HCT116 (cell line): ENCODE data around the gene PDE6G. TPM values are rescaled to one million over a fixed set of nuclear protein-coding genes. Genes with fewer than 3 reads are reported as not detected.

ENCODE experiments used
- ATAC-seq: fragments of 200-7000 bp; cut with Tn5 transposase; 2 replicates; pipeline ENCODE4 v1.9.1; 2020; ENCODE audit warnings: mild to moderate bottlenecking, moderate library complexity
- BruUV-seq: library from RNA; stranded (reverse); fragments of 400-500 nt; replicated peaks from 2 replicates; lab custom pipeline; 2021; lab: Mats Ljungman, UMichigan
- CTCF ChIA-PET: fragments of 300-600 bp; sonication (Branson Sonifier 250); formaldehyde crosslinking; loops from one replicate; lab custom pipeline; 2021; ENCODE audit warnings: antibody characterized with exemption; lab: Charles Lee
- POLR2A ChIA-PET: fragments of 300-600, 350-600 bp; sonication (Branson Sonifier 250); formaldehyde crosslinking; loops from one replicate; lab custom pipeline; 2021; ENCODE audit warnings: antibody characterized with exemption; lab: Charles Lee
- RAD21 ChIA-PET, 2 experiments: fragments of 300-600 bp; sonication (Branson Sonifier 250); formaldehyde crosslinking; loops; one replicate each; lab custom pipeline; 2023; ENCODE audit warnings: low total read pairs in 2 of 2; ENCODE audit not compliant: uncharacterized antibody in 2 of 2, unreplicated experiment in 2 of 2, low non-redundant PET in 1 of 2; lab: Charles Lee
- DNase-seq: peaks from one replicate; pipeline ENCODE4 v3.0.0-alpha.2; 2010; ENCODE audit warnings: low read depth, low spot score
- H2AFZ ChIP-seq: fragments of 200-600 bp; shearing (Covaris generic), sonication (generic); 2 replicates; pipeline ENCODE4 v1.6.1; 2017; ENCODE audit warnings: low read depth, mixed run types, mixed read lengths, antibody characterized with exemption, low read length; ENCODE audit not compliant: poor library complexity, severe bottlenecking
- H3K27ac ChIP-seq: 2 replicates; pipeline ENCODE4 v1.5.1; 2012; ENCODE audit warnings: low read depth, low read length
- H3K27me3 ChIP-seq: fragments of 200-600 bp; sonication (generic); 2 replicates; pipeline ENCODE4 v1.6.1; 2016; ENCODE audit warnings: mixed run types, low read length, mixed read lengths; ENCODE audit not compliant: insufficient read depth
- H3K36me3 ChIP-seq, 2 experiments: fragments of 200-500 bp in 1 of 2; fragments of 200-600 bp in 1 of 2; sonication (Bioruptor generic) in 1 of 2; sonication (generic) in 1 of 2; 2 replicates each; pipeline versions ENCODE4 v1.5.1 to v1.6.1; 2014 to 2016; ENCODE audit warnings: low read length in 2 of 2, inconsistent platforms in 1 of 2, mixed read lengths in 1 of 2, mixed run types in 1 of 2; ENCODE audit not compliant: insufficient read depth in 2 of 2, control insufficient read depth in 1 of 2
- H3K4me1 ChIP-seq, 2 experiments: fragments of 200-600 bp in 1 of 2; sonication (generic) in 1 of 2; 2 replicates each; pipeline versions ENCODE4 v1.5.1 to v1.6.1; 2012 to 2017; ENCODE audit warnings: low read length in 2 of 2, inconsistent platforms in 1 of 2, mild to moderate bottlenecking in 1 of 2, mixed read lengths in 1 of 2, mixed run types in 1 of 2, moderate library complexity in 1 of 2; ENCODE audit not compliant: insufficient read depth in 2 of 2, control insufficient read depth in 1 of 2
- H3K4me2 ChIP-seq: fragments of 200-600 bp; sonication (generic); 2 replicates; pipeline ENCODE4 v1.6.1; 2017; ENCODE audit warnings: mixed run types, low read length, mixed read lengths
- H3K4me3 ChIP-seq, 2 experiments: fragments of 200-600 bp in 1 of 2; sonication (generic) in 1 of 2; replicated peaks in 1 of 2; 2 replicates each; pipeline ENCODE4 v1.5.1; 2011 to 2016; ENCODE audit warnings: low read length in 2 of 2, control low read depth in 1 of 2, low read depth in 1 of 2, mild to moderate bottlenecking in 1 of 2, mixed read lengths in 1 of 2, mixed run types in 1 of 2
- H3K79me2 ChIP-seq: fragments of 200-600 bp; sonication (generic); 2 replicates; pipeline ENCODE4 v1.6.1; 2017; ENCODE audit warnings: mild to moderate bottlenecking, mixed run types, low read length, moderate library complexity, mixed read lengths; ENCODE audit not compliant: insufficient read depth
- H3K9ac ChIP-seq: fragments of 200-600 bp; sonication (generic); 2 replicates; pipeline ENCODE4 v1.6.1; 2016; ENCODE audit warnings: low read length, mixed read lengths
- H3K9me2 ChIP-seq: fragments of 200-600 bp; sonication (generic), shearing (Covaris generic); 2 replicates; pipeline ENCODE4 v1.6.1; 2017; ENCODE audit warnings: mixed run types, mild to moderate bottlenecking, moderate library complexity; ENCODE audit not compliant: insufficient read depth
- H3K9me3 ChIP-seq, 2 experiments: fragments of 200-500 bp in 1 of 2; fragments of 200-600 bp in 1 of 2; sonication (Bioruptor generic) in 1 of 2; sonication (generic) in 1 of 2; 2 replicates each; pipeline ENCODE4 v1.6.1; 2014 to 2017; ENCODE audit warnings: low read length in 2 of 2, mixed read lengths in 2 of 2, inconsistent platforms in 1 of 2, low read depth in 1 of 2, mild to moderate bottlenecking in 1 of 2, mixed run types in 1 of 2, moderate library complexity in 1 of 2; ENCODE audit not compliant: control insufficient read depth in 1 of 2, insufficient read depth in 1 of 2
- H4K20me1 ChIP-seq: fragments of 200-600 bp; sonication (generic), shearing (Covaris generic); 2 replicates; pipeline ENCODE4 v1.6.1; 2017; ENCODE audit warnings: mixed run types, mild to moderate bottlenecking, moderate library complexity; ENCODE audit not compliant: insufficient read depth
- ATF3 ChIP-seq: IDR thresholded peaks from 2 replicates; pipeline ENCODE4 v1.6.1; 2012
- CBX3 ChIP-seq: IDR thresholded peaks from 2 replicates; pipeline ENCODE4 v1.6.1; 2012; ENCODE audit warnings: low read depth
- EGR1 ChIP-seq: IDR thresholded peaks from 2 replicates; pipeline ENCODE4 v1.6.1; 2012; ENCODE audit warnings: low read depth
- ELF1 ChIP-seq: IDR thresholded peaks from 2 replicates; pipeline ENCODE4 v1.6.1; 2012; ENCODE audit warnings: low read depth, borderline replicate concordance
- EZH2phosphoT487 ChIP-seq: fragments of 200-600 bp; IDR thresholded peaks from 2 replicates; pipeline ENCODE4 v1.6.1; 2018; ENCODE audit warnings: antibody characterized with exemption, borderline replicate concordance
- JUND ChIP-seq: IDR thresholded peaks from 2 replicates; pipeline ENCODE4 v1.6.1; 2012
- POLR2A ChIP-seq: IDR thresholded peaks from 2 replicates; pipeline ENCODE4 v1.7.0; 2011; ENCODE audit warnings: borderline replicate concordance; ENCODE audit not compliant: insufficient read depth, insufficient read length; ENCODE audit errors: extremely low read depth
- POLR2AphosphoS5 ChIP-seq: IDR thresholded peaks from 2 replicates; pipeline ENCODE4 v1.6.1; 2011; ENCODE audit warnings: mild to moderate bottlenecking, low read depth, low read length, moderate library complexity
- RAD21 ChIP-seq: IDR thresholded peaks from 2 replicates; pipeline ENCODE4 v1.6.1; 2012; ENCODE audit warnings: low read depth, mild to moderate bottlenecking
- SP1 ChIP-seq: IDR thresholded peaks from 2 replicates; pipeline ENCODE4 v1.6.1; 2012; ENCODE audit warnings: low read depth
- SRF ChIP-seq: IDR thresholded peaks from 2 replicates; pipeline ENCODE4 v1.6.1; 2012; ENCODE audit warnings: low read depth
- TCF7L2 ChIP-seq: IDR thresholded peaks from 2 replicates; pipeline ENCODE4 v1.7.0; 2011; ENCODE audit warnings: borderline replicate concordance, inconsistent platforms; ENCODE audit not compliant: insufficient read depth, insufficient read length; ENCODE audit errors: extremely low read depth
- YY1 ChIP-seq: IDR thresholded peaks from 2 replicates; pipeline ENCODE4 v1.6.1; 2011; ENCODE audit warnings: low read length, low read depth, moderate library complexity, mild to moderate bottlenecking; ENCODE audit not compliant: insufficient replicate concordance; ENCODE audit errors: extremely low read depth
- ZFX ChIP-seq: fragments of 450-650 bp; IDR thresholded peaks from 2 replicates; pipeline ENCODE4 v1.6.1; 2017
- ZNF274 ChIP-seq: fragments of 200-500 bp; sonication (Bioruptor generic); IDR thresholded peaks from 2 replicates; pipeline ENCODE4 v1.6.1; 2014; ENCODE audit warnings: mild to moderate bottlenecking, low read depth, low read length, inconsistent platforms
- intact Hi-C: fragments of 100-400 bp; cut with micrococcal nuclease; formaldehyde crosslinking; loops from 2 replicates; pipeline ENCODE4 v1.10.0; 2022
- total RNA-seq: library from RNA; stranded (reverse); gene quantifications from one replicate; pipeline ENCODE4 v1.2.1, GENCODE V29; 2021; ENCODE audit not compliant: unreplicated experiment
- TF ChIP-seq, protein P1 (sequence below): IDR thresholded peaks from 2 replicates; pipeline ENCODE4 v1.6.1; 2012

PDE6G gene
- total RNA-seq, 1 experiment from 2014 or later: not detected

DNA sequence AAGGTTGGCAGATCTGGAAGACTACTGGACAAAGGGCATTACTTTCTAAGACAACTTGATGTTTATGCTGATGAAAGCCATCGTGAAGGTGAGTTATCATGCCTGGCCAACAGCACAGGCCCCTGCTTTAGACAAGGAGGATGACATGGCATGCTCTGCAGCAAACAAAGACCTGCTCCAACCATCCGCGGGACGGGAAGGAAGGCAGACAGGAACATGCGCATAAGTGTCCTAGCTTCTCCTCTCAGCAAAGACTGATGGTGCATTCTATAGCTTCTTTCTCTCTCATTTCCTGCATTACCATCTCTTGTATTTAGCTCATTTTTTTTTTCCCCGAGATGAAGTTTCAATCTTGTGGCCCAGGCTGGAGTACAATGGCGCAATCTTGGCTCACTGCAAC lies 24.9 kb downstream of the PDE6G start:
- Histone ChIP-seq H4K20me1 (peaks cover 13% of the 10 kb centered on the region; the same call in 1 of the 2 replicates), H3K4me1 (peaks cover 12 to 17% of the 10 kb centered on the region in 2 experiments), H3K4me3 (no peak overlapping the region), H3K9ac (no peak overlapping the region), H3K36me3 (peaks cover 26 to 38% of the 10 kb centered on the region in 2 experiments; a peak in 3 of 4 replicates), H3K9me2 (no peaks in the 10 kb centered on the region), H3K9me3 (no peaks in the 10 kb centered on the region), H3K4me2 (no peak overlapping the region), H3K79me2 (peaks cover 98% of the 10 kb centered on the region), H3K27ac (no peak overlapping the region), H3K27me3 (no peaks in the 10 kb centered on the region), H2AFZ (no peak overlapping the region)
- no peak for DNase-seq
- intact Hi-C loops: no loop called here
- ChIA-PET RAD21 (no interaction called here), CTCF (interaction anchor here (0.7 kb wide), 1 partner anchor 37 kb away, joined by 3 read pairs; no protein-coding TSS in a partner anchor), POLR2A (interaction anchor here (0.8 kb wide), 1 partner anchor 79 kb away, joined by 3 read pairs; the partner anchor contains the start of gene FAAP100)
- no peak for ATAC-seq
- no TSS peak for BruUV-seq
- TF ChIP-seq ELF1 (no peak), ATF3 (no peak), YY1 (no peak), EZH2phosphoT487 (no peak), ZNF274 (no peak), SP1 (no peak), RAD21 (no peak), EGR1 (no peak), POLR2A (no peak), POLR2AphosphoS5 (no peak), SRF (no peak), CBX3 (no peak), TCF7L2 (no peak), ZFX (no peak), JUND (no peak)
- TF ChIP-seq, protein P1, sequence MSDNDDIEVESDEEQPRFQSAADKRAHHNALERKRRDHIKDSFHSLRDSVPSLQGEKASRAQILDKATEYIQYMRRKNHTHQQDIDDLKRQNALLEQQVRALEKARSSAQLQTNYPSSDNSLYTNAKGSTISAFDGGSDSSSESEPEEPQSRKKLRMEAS: no peak
